ENCODE results near the gene MAB21L4.

GRCh38 chr2:240894836-240895558 lies 959 bp downstream of the MAB21L4 start:
- TF ChIP-seq CTCF (IDR thresholded peaks at IDR 0.05; ENCODE audit: extremely low read depth in 1 of 2, insufficient read depth in 1 of 2, low read depth in 1 of 2, low read length in 2 of 2) = no peak
- no peak for TF ChIP-seq POLR2AphosphoS5 (IDR thresholded peaks at IDR 0.05; ENCODE audit: insufficient read depth, low read depth, low read length)
- no peak for TF ChIP-seq POLR2A (IDR thresholded peaks at IDR 0.05; ENCODE audit: low read depth, low read length)
- no peak for TF ChIP-seq FOS (IDR thresholded peaks at IDR 0.05; ENCODE audit: borderline replicate concordance, insufficient read depth, low read length)
- TF ChIP-seq EZH2 (IDR thresholded peaks at IDR 0.05; ENCODE audit: borderline replicate concordance, low read depth, low read length, severe bottlenecking) = no peak
- no peak for TF ChIP-seq MYC (IDR thresholded peaks at IDR 0.05; ENCODE audit: low read depth, low read length)
- TF ChIP-seq JUN (IDR thresholded peaks at IDR 0.05; ENCODE audit: borderline replicate concordance, insufficient read depth, insufficient read length, low read depth) = no peak
- no peak for TF ChIP-seq MAX (IDR thresholded peaks at IDR 0.05; ENCODE audit: insufficient read depth, insufficient read length)
- TF ChIP-seq GATA2 (IDR thresholded peaks at IDR 0.05; ENCODE audit: insufficient read depth, insufficient read length, low read depth, low read length) = no peak

All from endothelial cell of umbilical vein (primary cell).